Measurements from ENCODE around the gene RPS6KA5.

RPS6KA5 gene

GRCh38 chr14:91058042-91058581, 2.3 kb downstream of the RPS6KA5 start:
- DNase-seq (ENCODE audit: low read depth): no peak
- H3K4me3 ChIP-seq (ENCODE audit: low read depth, low read length): no peak overlapping the region
- TF ChIP-seq, protein P1, sequence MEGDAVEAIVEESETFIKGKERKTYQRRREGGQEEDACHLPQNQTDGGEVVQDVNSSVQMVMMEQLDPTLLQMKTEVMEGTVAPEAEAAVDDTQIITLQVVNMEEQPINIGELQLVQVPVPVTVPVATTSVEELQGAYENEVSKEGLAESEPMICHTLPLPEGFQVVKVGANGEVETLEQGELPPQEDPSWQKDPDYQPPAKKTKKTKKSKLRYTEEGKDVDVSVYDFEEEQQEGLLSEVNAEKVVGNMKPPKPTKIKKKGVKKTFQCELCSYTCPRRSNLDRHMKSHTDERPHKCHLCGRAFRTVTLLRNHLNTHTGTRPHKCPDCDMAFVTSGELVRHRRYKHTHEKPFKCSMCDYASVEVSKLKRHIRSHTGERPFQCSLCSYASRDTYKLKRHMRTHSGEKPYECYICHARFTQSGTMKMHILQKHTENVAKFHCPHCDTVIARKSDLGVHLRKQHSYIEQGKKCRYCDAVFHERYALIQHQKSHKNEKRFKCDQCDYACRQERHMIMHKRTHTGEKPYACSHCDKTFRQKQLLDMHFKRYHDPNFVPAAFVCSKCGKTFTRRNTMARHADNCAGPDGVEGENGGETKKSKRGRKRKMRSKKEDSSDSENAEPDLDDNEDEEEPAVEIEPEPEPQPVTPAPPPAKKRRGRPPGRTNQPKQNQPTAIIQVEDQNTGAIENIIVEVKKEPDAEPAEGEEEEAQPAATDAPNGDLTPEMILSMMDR (IDR thresholded peaks at IDR 0.05; ENCODE audit: insufficient read depth, low read depth, low read length, missing control alignments): no peak

DNA sequence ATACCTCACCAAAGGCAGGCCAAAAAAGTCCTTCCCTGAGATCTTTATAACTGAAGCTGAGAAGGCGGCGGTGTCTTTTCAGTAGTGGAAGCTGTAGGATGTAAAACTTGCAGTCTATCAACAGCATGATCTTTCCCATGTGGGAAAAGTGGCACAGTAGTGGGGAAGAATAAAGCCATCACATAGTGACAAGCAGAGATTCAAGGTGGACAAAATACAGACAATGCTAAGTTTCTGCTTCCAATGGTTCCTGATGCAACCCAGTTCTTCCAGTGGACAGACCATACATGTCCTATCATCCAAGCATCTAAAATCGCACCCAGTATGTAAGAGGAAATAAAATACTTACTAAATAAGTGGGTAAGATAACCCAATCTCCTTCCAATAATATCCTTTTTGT, 4.1 kb downstream of the RPS6KA5 start:
- DNase-seq (ENCODE audit: low read depth): no peak
- H3K4me3 ChIP-seq (ENCODE audit: low read depth, low read length): no peak overlapping the region
- TF ChIP-seq, protein P1 (IDR thresholded peaks at IDR 0.05; ENCODE audit: insufficient read depth, low read depth, low read length, missing control alignments): no peak

DNA sequence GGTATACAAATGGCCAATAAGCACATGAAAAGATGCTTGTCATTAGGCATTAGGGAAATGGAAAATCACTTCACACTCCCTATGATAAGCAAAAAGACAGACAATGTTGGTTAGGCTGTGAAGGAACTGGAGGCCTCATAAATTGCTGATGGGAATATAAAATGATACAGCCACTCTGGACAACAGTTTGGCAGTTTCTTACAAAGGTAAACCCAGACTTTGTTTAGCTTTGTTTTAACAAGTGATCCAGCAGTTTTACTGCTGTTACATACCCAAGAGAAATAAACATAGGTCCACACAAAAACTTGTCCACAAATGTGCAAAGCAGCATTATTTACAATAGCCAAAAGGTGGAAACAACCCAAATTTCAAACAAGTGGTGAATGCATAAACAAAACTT, 5.4 kb downstream of the RPS6KA5 start:
- TF ChIP-seq, protein P1 (IDR thresholded peaks at IDR 0.05; ENCODE audit: insufficient read depth, low read depth, low read length, missing control alignments): no peak
- DNase-seq (ENCODE audit: low read depth): no peak
- H3K4me3 ChIP-seq (ENCODE audit: low read depth, low read length): no peak overlapping the region

DNA sequence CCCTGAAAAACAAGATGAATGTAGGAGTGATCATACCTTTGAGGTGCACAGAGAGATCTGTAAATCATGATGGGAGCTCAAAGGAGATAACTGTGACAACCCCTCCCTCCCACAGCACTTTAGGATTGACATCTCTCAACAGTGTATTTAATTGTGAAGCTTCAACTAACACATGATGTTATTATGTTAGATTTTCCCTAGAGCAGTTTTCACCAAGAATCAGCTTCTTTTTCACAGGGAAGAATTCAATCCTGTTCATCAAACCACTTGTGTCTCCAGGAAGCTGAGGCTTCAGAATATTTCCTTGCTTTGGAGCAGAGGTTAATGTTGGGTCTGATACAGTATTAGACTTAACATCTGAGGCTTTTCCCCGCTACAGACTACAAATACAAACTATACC, 11.8 kb downstream of the RPS6KA5 start:
- TF ChIP-seq, protein P1 (IDR thresholded peaks at IDR 0.05; ENCODE audit: insufficient read depth, low read depth, low read length, missing control alignments): no peak
- no peak overlapping the region for H3K4me3 ChIP-seq (ENCODE audit: low read depth, low read length)

DNA sequence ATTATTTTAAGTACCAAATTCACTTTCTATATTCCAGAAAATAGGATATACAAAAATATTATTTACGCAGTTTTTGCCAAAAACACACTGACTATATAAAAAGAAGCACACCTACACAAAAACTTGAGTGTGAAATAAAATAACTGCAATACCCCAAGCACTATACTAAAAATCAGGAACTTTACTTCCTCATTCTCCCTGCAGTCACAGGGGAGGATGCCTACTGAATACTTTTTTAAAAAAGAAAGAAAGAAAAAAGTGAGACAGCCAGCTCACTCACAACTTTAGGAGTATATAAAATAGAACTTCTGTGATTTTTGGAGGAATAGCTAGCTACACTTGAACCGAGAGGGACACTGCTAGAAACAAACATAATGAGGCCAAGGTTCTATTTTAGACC, 12.2 kb downstream of the RPS6KA5 start:
- no peak overlapping the region for H3K4me3 ChIP-seq (ENCODE audit: low read depth, low read length)
- DNase-seq (ENCODE audit: low read depth): no peak
- TF ChIP-seq, protein P1 (IDR thresholded peaks at IDR 0.05; ENCODE audit: insufficient read depth, low read depth, low read length, missing control alignments): no peak

More for the DNA sequence above, 11.8 kb downstream of the RPS6KA5 start:
- DNase-seq (ENCODE audit: low read depth): no peak

- TF ChIP-seq, protein P1 (IDR thresholded peaks at IDR 0.05; ENCODE audit: insufficient read depth, low read depth, low read length, missing control alignments): no peak
- DNase-seq (ENCODE audit: low read depth): no peak
- H3K4me3 ChIP-seq (ENCODE audit: low read depth, low read length): no peak overlapping the region
Observed at GRCh38 chr14:91047174-91047753, 13.2 kb downstream of the RPS6KA5 start.
